AG09309 (cell line): Measurements from ENCODE around the gene SH3PXD2A.

Source experiments
- DNase-seq: peaks from one replicate; pipeline ENCODE4 v3.0.0-alpha.2; 2010; ENCODE audit warnings: low read depth
- H3K4me3 ChIP-seq: 2 replicates; pipeline ENCODE4 v1.5.1; 2011; ENCODE audit warnings: mild to moderate bottlenecking, low read depth, low read length, moderate library complexity; ENCODE audit not compliant: control insufficient read depth
- TF ChIP-seq, protein P1 (sequence below): IDR thresholded peaks from 2 replicates; pipeline ENCODE4 v1.5.1; 2011; ENCODE audit warnings: mild to moderate bottlenecking, low read depth, low read length, inconsistent platforms; ENCODE audit not compliant: insufficient read depth, control insufficient read depth; ENCODE audit errors: missing control alignments

The SH3PXD2A gene

DNA sequence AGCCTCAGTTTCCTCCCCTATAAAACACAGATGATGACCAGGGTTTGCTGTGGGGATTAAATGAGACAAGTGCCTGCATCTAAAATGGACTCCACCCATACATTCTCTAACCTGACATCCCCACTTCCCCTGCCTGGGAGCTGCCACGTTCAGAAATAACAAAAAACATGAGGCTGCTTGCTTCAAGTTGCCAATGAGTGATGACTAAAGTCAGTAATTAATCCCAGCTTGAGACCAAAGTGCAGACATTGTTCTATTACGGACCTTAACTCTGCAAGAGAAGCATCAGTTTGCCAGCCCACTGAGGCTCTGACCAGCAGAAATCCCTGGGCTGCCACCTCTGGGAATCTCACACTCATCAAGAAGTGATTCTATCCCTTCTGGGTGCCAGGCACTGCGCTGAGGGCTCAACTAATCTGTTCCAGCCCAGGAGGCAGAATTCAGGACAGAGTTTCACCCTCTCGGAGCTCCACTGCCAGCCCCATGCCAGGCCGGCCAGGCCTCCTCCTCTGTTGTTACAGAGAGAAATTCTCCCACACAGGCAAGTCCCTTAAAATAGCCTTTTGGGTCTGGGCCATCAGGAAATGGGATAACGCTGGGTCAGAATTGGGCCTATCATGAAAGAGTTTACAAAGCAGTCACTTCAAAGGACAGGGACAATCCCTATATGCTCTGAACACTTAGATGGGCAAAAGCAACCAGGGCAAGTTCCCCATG lies 11.4 kb downstream of the SH3PXD2A start:
- H3K4me3 ChIP-seq = no peak overlapping the region
- no peak for DNase-seq
- TF ChIP-seq, protein P1, sequence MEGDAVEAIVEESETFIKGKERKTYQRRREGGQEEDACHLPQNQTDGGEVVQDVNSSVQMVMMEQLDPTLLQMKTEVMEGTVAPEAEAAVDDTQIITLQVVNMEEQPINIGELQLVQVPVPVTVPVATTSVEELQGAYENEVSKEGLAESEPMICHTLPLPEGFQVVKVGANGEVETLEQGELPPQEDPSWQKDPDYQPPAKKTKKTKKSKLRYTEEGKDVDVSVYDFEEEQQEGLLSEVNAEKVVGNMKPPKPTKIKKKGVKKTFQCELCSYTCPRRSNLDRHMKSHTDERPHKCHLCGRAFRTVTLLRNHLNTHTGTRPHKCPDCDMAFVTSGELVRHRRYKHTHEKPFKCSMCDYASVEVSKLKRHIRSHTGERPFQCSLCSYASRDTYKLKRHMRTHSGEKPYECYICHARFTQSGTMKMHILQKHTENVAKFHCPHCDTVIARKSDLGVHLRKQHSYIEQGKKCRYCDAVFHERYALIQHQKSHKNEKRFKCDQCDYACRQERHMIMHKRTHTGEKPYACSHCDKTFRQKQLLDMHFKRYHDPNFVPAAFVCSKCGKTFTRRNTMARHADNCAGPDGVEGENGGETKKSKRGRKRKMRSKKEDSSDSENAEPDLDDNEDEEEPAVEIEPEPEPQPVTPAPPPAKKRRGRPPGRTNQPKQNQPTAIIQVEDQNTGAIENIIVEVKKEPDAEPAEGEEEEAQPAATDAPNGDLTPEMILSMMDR = no peak

DNA sequence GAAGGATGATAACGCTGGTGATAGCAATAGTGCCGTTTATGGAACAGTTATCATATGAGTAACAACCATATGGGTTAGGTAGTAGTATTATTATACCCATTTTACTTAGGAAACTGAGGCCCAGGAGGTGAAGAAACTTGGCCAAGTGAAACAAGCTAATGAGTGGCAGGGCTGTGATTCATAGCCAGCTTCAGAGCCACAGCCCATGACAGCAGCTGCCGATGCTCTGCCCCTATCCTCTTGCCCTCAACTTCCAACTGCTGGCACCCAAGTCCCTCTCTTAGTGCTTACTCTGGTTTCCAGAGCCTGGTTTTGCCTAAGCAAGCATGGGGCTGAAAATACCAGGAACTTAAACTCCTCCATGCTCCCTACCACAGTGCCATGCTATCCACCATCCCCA lies 12.3 kb downstream of the SH3PXD2A start:
- TF ChIP-seq, protein P1 = no peak
- no peak for DNase-seq
- H3K4me3 ChIP-seq = no peak overlapping the region

DNA sequence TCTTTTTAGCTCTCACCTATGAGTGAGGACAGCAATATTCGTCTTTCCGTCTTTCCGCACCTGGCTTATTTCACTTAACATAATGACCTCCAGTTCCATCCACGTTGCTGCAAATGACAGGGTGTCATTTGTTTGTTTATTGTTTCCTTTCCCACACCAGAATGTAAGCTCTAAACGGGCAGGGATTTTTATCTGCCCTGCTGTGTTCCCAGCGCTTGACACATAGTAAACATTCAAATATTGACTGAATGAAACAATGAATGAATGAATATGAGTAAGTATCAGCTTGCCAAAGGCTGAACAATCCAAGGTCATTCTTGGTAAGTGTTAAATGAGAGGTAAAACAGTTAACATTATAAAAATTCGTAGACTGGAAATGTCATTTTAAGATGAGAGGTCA lies 12.8 kb downstream of the SH3PXD2A start:
- no peak overlapping the region for H3K4me3 ChIP-seq
- TF ChIP-seq, protein P1 = no peak
- DNase-seq = no peak

DNA sequence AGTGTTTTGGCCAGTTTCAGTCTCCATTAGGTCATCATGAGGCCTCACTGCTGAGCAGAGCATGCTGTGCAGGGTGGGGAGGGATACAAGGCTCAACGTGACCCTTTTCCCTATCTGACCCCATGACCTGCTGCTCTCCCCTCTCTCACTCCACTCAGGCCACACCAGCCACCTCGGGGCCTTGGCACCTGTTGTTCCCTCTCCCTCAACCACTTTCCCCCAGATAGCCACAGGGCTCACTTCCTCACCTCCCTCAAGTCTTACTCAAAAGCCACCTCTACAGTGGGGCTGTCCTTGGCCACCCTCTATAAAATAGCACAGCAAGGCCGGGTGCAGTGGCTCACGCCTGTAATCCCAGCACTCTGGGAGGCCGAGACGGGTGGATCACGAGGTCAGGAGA lies 13.9 kb downstream of the SH3PXD2A start:
- TF ChIP-seq, protein P1 = no peak
- H3K4me3 ChIP-seq = no peak overlapping the region
- no peak for DNase-seq

DNA sequence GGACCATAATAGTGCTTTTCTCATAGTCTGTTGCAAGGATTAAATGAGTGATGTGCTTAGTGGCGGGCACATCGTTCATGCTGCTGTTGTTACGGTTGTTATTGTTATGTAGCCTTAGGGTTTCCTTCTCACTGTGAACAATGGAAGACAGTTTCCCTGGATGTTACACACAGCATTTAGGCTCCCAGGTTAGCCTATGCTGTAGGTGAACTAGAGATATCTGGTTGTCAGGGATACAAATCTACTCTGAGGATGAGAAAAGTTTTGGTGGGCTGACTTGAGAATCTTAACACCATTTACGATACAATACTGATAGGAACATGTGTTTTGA lies 14.7 kb downstream of the SH3PXD2A start:
- H3K4me3 ChIP-seq = no peak overlapping the region
- DNase-seq = no peak
- TF ChIP-seq, protein P1 = no peak

DNA sequence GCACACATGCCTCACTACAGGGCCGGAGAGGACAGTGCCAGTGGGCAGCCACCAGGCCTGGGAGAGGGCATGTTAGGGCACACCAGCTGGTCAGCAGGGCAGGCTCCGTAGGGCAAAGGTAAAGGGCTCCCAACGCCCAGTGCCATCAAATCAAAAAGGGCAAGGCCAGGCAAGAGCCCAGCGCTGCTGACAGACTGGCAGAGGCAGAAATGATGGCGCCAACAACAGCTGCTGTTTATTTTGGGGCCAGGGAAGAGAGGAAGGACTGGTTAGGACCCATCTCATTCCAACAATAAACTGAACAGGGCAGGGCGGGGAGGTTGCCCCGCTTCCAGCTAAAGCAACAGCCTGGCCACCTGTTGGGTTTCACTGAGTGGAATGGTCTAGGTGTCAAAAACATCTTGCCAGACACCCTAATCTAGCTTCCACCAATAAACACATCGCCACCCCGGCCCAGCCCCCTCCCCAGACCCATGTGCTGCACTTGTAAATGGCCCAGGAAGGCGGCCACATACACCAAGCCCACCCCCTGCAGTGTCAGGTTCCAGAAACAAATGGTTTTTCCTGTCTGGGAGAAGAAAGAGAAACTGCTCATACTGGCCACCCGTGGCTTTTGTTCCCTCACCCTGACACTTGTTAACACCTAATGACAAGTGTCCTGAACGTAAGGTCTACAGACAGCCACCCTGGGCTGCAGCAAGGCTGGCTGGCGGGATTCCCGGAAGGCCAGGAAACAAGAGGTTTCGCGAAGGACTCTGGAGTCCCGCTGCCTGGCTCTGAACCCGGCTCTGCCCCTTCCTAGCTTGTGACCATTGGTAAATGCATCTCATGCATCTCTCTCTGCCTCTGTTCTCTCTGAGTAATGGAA lies 15.3 kb downstream of the SH3PXD2A start:
- DNase-seq = no peak
- TF ChIP-seq, protein P1 = no peak
- H3K4me3 ChIP-seq = no peak overlapping the region
